ENCODE data around the gene ZNF441.
"Not testable (repeated sequence)": the region's sequence is repeated elsewhere in the genome, so short reads cannot be mapped to it uniquely, and the experiment has no call there.

The ZNF441 gene

DNA sequence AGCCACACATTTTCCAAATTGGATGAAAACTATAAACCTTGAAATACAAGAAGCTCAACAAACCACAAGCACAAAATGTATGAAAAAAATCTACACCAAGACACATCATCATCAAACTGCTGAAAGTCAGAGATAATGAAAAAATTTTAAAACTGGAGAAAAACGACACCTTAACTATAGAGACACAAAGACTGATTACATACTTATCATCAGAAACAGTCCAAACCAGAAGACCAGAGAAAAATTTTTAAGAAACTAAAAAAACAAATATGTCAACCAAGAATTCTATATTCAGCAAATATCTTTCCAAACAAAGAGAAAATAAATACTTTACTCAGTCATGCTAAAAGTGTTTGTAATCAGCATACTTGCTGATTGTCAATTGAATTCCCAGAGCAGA is 19.5 kb upstream of the ZNF441 start:
- Histone ChIP-seq H3K27ac (ENCODE audit: insufficient read depth, low read depth, low read length, poor library complexity, severe bottlenecking) (no peak overlapping the region), H3K27me3 (ENCODE audit: control insufficient read depth, insufficient read depth, low read length, poor library complexity, severe bottlenecking) (no peaks in the 10 kb centered on the region), H3K4me3 (ENCODE audit: insufficient read depth, low read depth, low read length) (no peak overlapping the region), H3K4me1 (ENCODE audit: control insufficient read depth, insufficient read depth, low read length) (no peaks in the 10 kb centered on the region), H3K36me3 (ENCODE audit: control insufficient read depth, insufficient read depth, low read length) (no peaks in the 10 kb centered on the region), H3K9me3 (ENCODE audit: control insufficient read depth, low read length) (peaks cover 4% of the 10 kb centered on the region)
- 50 to 83% methylated on average over 1 of the region's 1 CpG for WGBS, 2 experiments

DNA sequence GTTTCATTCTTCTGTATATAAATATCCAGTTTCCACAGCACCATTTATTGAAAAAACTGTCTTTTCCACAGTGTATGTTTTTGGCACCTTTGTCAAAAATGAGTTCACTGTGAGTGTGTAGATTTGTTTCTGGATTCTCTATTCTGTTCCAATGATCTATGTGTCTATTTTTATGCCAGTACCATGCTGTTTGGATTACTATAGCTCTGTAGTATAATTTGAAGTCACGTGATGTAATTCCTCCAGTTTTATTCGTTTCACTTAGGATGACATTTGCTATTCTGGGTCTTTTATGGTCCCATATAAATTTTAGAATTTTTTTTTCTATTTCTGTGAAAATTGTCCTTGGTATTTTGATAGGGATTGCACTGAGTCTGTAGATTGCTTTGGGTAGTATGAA is 17.0 kb upstream of the ZNF441 start:
- Histone ChIP-seq H3K4me3 (ENCODE audit: insufficient read depth, low read depth, low read length) (no peak overlapping the region), H3K36me3 (ENCODE audit: control insufficient read depth, insufficient read depth, low read length) (no peaks in the 10 kb centered on the region), H3K4me1 (ENCODE audit: control insufficient read depth, insufficient read depth, low read length) (no peaks in the 10 kb centered on the region), H3K27ac (ENCODE audit: insufficient read depth, low read depth, low read length, poor library complexity, severe bottlenecking) (no peak overlapping the region), H3K9me3 (ENCODE audit: control insufficient read depth, low read length) (peaks cover 4% of the 10 kb centered on the region), H3K27me3 (ENCODE audit: control insufficient read depth, insufficient read depth, low read length, poor library complexity, severe bottlenecking) (no peaks in the 10 kb centered on the region)
- WGBS, 2 experiments = 69 to 82% methylated on average over 2 of the region's 2 CpGs

DNA sequence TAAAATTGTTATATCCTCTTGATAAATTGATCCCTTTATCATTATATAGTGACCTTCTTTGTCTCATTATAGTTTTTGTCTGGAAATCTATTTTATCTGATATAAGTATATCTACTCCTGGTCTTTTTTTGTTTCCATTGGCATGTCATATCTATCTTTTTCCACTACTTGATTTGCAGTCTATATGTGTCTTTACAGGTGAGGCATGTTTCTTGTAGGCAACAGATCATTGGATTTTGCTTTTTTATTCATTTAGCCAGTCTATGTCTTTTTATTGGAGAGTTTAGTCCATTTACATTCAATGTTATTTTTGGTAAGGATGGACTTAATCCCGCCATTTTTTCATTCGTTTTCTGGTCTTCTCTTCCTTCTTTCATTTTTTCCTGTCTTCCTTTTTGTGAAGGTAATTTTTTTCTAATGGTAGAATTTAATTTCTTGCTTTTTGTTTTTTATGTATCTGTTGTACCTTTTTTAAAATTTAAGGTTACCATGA is 14.5 kb upstream of the ZNF441 start:
- WGBS, 2 experiments = 93 to 94% methylated on average over 2 of the region's 2 CpGs

DNA sequence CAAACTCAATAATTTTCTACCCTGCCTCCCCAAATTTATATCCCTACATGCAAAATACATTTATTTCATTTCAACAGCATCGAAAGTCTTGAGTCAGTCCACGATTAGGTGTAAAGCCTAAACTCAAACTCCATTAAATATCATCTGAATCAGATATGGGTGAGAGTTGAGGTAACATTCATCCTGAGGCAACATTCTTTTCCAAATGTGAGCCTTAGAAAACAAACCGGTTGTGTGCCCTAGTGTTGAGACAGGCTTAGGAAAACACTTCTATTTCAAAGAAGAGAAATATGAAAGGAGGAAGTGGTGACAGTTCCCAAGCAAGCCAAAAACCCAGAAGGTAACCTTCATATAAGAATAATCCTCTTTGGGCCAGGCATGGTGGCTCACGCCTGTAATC is 12.1 kb upstream of the ZNF441 start:
- Histone ChIP-seq H3K4me1 (ENCODE audit: control insufficient read depth, insufficient read depth, low read length) (no peaks in the 10 kb centered on the region), H3K27ac (ENCODE audit: insufficient read depth, low read depth, low read length, poor library complexity, severe bottlenecking) (no peak overlapping the region), H3K36me3 (ENCODE audit: control insufficient read depth, insufficient read depth, low read length) (no peaks in the 10 kb centered on the region), H3K4me3 (ENCODE audit: insufficient read depth, low read depth, low read length) (no peak overlapping the region), H3K27me3 (ENCODE audit: control insufficient read depth, insufficient read depth, low read length, poor library complexity, severe bottlenecking) (no peaks in the 10 kb centered on the region), H3K9me3 (ENCODE audit: control insufficient read depth, low read length) (peaks cover 7% of the 10 kb centered on the region)
- WGBS, 2 experiments = 87 to 92% methylated on average over 4 of the region's 4 CpGs

More for the DNA sequence above, 14.5 kb upstream of the ZNF441 start:
- Histone ChIP-seq H3K36me3 (ENCODE audit: control insufficient read depth, insufficient read depth, low read length) (no peaks in the 10 kb centered on the region), H3K4me3 (ENCODE audit: insufficient read depth, low read depth, low read length) (no peak overlapping the region), H3K27me3 (ENCODE audit: control insufficient read depth, insufficient read depth, low read length, poor library complexity, severe bottlenecking) (no peaks in the 10 kb centered on the region), H3K9me3 (ENCODE audit: control insufficient read depth, low read length) (peaks cover 6% of the 10 kb centered on the region), H3K4me1 (ENCODE audit: control insufficient read depth, insufficient read depth, low read length) (no peaks in the 10 kb centered on the region), H3K27ac (ENCODE audit: insufficient read depth, low read depth, low read length, poor library complexity, severe bottlenecking) (no peak overlapping the region)

DNA sequence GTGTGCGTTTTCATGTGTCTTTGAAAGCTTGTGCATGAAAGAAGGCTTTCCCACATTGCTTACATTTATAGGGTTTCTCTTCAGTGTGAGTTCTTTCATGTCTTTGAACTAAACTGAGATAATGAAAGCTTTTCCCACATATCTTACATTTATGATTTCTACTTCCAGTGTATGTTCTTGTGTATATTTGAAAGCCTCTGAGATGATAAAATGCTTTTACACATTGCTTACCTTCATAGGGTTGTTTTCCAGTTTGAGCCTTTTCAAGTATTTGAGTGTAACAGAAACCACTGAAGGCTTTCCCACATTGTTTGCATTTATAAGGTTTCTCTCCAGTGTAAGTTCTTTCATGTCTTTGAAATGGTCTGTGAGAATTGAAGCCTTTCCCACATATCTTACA is 9.8 kb upstream of the ZNF441 start:
- Histone ChIP-seq H3K4me3 (ENCODE audit: insufficient read depth, low read depth, low read length) (no peak overlapping the region), H3K9me3 (ENCODE audit: control insufficient read depth, low read length) (peaks cover 7% of the 10 kb centered on the region), H3K36me3 (ENCODE audit: control insufficient read depth, insufficient read depth, low read length) (no peaks in the 10 kb centered on the region), H3K27me3 (ENCODE audit: control insufficient read depth, insufficient read depth, low read length, poor library complexity, severe bottlenecking) (no peaks in the 10 kb centered on the region), H3K4me1 (ENCODE audit: control insufficient read depth, insufficient read depth, low read length) (no peaks in the 10 kb centered on the region), H3K27ac (ENCODE audit: insufficient read depth, low read depth, low read length, poor library complexity, severe bottlenecking) (no peak overlapping the region)
- WGBS, 2 experiments = 70 to 79% methylated on average over 1 of the region's 1 CpG

DNA sequence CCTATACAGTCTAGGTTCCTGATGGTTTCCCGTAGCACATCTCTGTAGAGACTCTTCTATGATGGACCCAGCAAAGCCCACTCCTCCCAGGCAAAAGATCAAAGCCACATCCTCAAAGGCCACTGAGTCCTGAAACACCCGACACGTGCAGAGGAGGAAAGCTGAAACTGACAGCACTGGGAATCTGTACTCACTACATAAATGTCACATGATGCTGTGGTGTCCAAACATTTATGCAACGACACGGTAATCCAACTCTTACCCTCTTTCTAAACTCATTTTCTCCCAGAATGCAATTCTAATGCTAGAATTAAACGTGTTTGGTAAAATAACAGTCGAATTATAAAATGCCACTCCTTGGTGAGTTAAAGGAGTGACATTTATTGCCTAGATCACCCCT is 7.0 kb upstream of the ZNF441 start:
- Histone ChIP-seq H3K36me3 (ENCODE audit: control insufficient read depth, insufficient read depth, low read length) (no peaks in the 10 kb centered on the region), H3K9me3 (ENCODE audit: control insufficient read depth, low read length) (peaks cover 7% of the 10 kb centered on the region), H3K4me1 (ENCODE audit: control insufficient read depth, insufficient read depth, low read length) (no peaks in the 10 kb centered on the region), H3K4me3 (ENCODE audit: insufficient read depth, low read depth, low read length) (no peak overlapping the region), H3K27me3 (ENCODE audit: control insufficient read depth, insufficient read depth, low read length, poor library complexity, severe bottlenecking) (no peaks in the 10 kb centered on the region), H3K27ac (ENCODE audit: insufficient read depth, low read depth, low read length, poor library complexity, severe bottlenecking) (no peak overlapping the region)
- WGBS, 2 experiments = 82 to 84% methylated on average over 6 to 7 of the region's 7 CpGs

DNA sequence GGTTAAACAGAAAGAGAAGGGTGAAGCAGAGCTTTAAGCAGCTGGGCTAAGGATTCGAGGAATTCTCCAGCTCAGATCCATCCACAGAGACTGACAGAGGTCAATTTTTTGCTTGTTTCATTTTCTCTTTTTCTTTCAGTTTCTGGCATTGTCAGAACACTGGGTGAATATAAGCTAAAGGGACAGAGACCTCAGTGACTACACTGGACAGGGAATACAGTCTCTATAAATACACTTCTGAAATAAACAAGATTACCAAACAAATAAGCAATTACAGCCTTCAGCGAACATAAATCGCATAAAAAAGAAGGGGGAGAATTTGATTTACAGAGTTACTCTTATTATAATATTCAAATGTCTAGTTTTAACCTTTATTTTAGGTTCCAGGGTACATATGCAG is 3.7 kb upstream of the ZNF441 start:
- Histone ChIP-seq H3K27me3 (ENCODE audit: control insufficient read depth, insufficient read depth, low read length, poor library complexity, severe bottlenecking) (peaks cover 9% of the 10 kb centered on the region), H3K4me3 (ENCODE audit: insufficient read depth, low read depth, low read length) (no peak overlapping the region), H3K36me3 (ENCODE audit: control insufficient read depth, insufficient read depth, low read length) (no peaks in the 10 kb centered on the region), H3K27ac (ENCODE audit: insufficient read depth, low read depth, low read length, poor library complexity, severe bottlenecking) (no peak overlapping the region), H3K9me3 (ENCODE audit: control insufficient read depth, low read length) (no peaks in the 10 kb centered on the region), H3K4me1 (ENCODE audit: control insufficient read depth, insufficient read depth, low read length) (no peaks in the 10 kb centered on the region)
- WGBS, 2 experiments = 76 to 79% methylated on average over 1 of the region's 3 CpGs

DNA sequence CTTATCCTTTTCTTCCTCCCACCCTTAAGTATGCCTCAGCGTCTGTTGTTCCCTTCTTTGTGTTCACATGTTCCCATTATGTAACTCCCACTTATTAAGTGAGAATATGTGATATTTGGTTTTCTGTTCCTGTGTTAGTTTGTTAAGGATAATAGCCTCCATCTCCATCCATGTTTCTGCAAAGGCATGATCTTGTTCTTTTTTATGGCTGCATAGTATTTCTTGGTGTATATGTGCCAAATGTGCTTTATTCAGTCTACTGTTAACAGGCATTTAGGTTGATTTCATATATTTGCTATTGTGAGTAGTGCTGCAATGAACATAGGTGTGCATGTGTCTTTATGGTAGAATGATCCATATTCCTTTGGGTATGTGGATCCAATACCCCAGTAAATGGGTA is 3.2 kb upstream of the ZNF441 start:
- H3K9me3 ChIP-seq (ENCODE audit: control insufficient read depth, low read length) = no peaks in the 10 kb centered on the region
- H3K27ac ChIP-seq (ENCODE audit: insufficient read depth, low read depth, low read length, poor library complexity, severe bottlenecking) = no peak overlapping the region
- peaks cover 14% of the 10 kb centered on the region for H3K27me3 ChIP-seq (ENCODE audit: control insufficient read depth, insufficient read depth, low read length, poor library complexity, severe bottlenecking)
- no peak overlapping the region for H3K4me3 ChIP-seq (ENCODE audit: insufficient read depth, low read depth, low read length)
- 67% methylated on average over 1 of the region's 1 CpG; no CpG with 5 or more reads in 1 of the 2 experiments for WGBS, 2 experiments
- H3K36me3 ChIP-seq (ENCODE audit: control insufficient read depth, insufficient read depth, low read length) = no peaks in the 10 kb centered on the region
- no peaks in the 10 kb centered on the region for H3K4me1 ChIP-seq (ENCODE audit: control insufficient read depth, insufficient read depth, low read length)

DNA sequence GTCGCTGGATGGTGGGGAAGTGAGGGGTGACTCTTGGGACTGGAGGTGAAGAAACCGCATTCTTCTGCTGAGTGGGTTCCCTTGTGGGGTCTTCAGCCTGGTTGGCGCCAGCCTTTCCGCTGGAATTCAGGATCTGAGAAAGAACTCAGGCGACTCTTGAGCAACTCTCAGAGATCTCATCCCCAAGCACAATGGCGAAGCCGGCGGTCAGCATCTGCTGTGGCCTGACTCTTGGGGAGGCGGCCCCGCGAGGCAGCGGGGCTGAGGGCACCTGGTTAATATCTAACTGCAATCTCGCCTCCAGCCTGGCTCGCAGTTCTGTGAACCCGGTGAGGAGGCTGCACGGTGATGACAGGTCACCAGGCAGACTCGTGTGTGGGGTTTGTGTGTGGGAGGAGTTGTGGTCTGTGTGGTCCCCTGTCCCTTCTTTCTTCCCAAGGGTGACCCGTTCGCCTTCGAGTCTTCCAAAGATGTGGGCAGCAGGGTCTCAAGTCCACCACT is 883 bp downstream of the ZNF441 start:
- Histone ChIP-seq H3K27me3 (ENCODE audit: control insufficient read depth, insufficient read depth, low read length, poor library complexity, severe bottlenecking) (peaks cover 18% of the 10 kb centered on the region), H3K9me3 (ENCODE audit: control insufficient read depth, low read length) (peaks cover 2% of the 10 kb centered on the region), H3K4me3 (ENCODE audit: insufficient read depth, low read depth, low read length) (peak overlapping the region; percentile 59), H3K27ac (ENCODE audit: insufficient read depth, low read depth, low read length, poor library complexity, severe bottlenecking) (no peak overlapping the region), H3K4me1 (ENCODE audit: control insufficient read depth, insufficient read depth, low read length) (no peaks in the 10 kb centered on the region), H3K36me3 (ENCODE audit: control insufficient read depth, insufficient read depth, low read length) (no peaks in the 10 kb centered on the region)
- WGBS, 2 experiments = 46 to 50% methylated on average over 20 of the region's 20 CpGs

DNA sequence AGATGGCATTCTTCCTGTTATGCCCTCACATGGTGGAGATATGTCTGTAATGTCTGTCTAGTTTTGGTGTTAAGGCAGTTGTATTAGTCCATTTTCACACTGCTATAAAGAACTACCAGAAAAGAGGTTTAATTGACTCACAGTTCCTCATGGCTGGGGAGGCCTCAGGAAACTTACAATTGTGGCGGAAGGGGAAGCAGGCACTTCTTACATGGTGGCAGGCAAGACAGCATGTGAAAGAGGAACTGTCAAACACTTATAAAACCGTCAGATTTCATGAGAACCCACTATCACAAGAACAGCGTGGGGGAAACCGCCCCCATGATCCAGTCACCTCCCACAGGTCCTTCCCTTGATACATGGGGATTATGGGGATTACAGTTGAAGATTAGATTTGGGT is 3.2 kb downstream of the ZNF441 start:
- peaks cover 2% of the 10 kb centered on the region for H3K9me3 ChIP-seq (ENCODE audit: control insufficient read depth, low read length)

DNA sequence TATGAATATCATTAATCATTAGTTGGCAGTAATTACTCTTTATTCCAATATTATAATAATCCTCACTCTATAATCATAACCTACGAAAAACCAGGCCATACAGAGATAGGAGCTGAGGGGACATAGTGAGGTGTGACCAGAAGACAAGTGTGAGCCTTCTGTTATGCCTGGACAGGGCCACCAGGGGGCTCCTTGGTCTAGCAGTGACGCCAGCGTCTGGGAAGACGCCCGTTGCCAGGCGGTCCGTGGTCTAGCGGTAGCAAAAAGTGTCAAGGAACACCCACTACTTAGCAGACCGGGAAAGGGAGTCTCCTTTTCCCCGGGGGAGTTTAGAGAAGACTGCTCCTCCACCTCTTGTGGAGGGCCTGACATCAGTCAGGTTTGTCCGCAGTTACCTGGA is 4.7 kb downstream of the ZNF441 start:
- H3K27ac ChIP-seq (ENCODE audit: insufficient read depth, low read depth, low read length, poor library complexity, severe bottlenecking) = not testable (repeated sequence)

More for the DNA sequence above, 3.2 kb downstream of the ZNF441 start:
- H3K4me3 ChIP-seq (ENCODE audit: insufficient read depth, low read depth, low read length) = no peak overlapping the region
- no peaks in the 10 kb centered on the region for H3K4me1 ChIP-seq (ENCODE audit: control insufficient read depth, insufficient read depth, low read length)
- WGBS, 2 experiments = 92 to 97% methylated on average over 4 of the region's 4 CpGs
- peaks cover 18% of the 10 kb centered on the region for H3K27me3 ChIP-seq (ENCODE audit: control insufficient read depth, insufficient read depth, low read length, poor library complexity, severe bottlenecking)
- H3K27ac ChIP-seq (ENCODE audit: insufficient read depth, low read depth, low read length, poor library complexity, severe bottlenecking) = no peak overlapping the region
- no peaks in the 10 kb centered on the region for H3K36me3 ChIP-seq (ENCODE audit: control insufficient read depth, insufficient read depth, low read length)

More for the DNA sequence above, 4.7 kb downstream of the ZNF441 start:
- not testable (repeated sequence) for H3K36me3 ChIP-seq (ENCODE audit: control insufficient read depth, insufficient read depth, low read length); H3K4me3 ChIP-seq (ENCODE audit: insufficient read depth, low read depth, low read length); H3K4me1 ChIP-seq (ENCODE audit: control insufficient read depth, insufficient read depth, low read length); H3K9me3 ChIP-seq (ENCODE audit: control insufficient read depth, low read length)
- peaks cover 18% of the 10 kb centered on the region for H3K27me3 ChIP-seq (ENCODE audit: control insufficient read depth, insufficient read depth, low read length, poor library complexity, severe bottlenecking)
- 69 to 73% methylated on average over 11 of the region's 11 CpGs for WGBS, 2 experiments
